A549 (cell line): ENCODE measurements around the gene ACP5. TPM values are rescaled to one million over a fixed set of nuclear protein-coding genes. Genes with fewer than 3 reads are reported as not detected.

ENCODE experiments used
- ATAC-seq, 2 experiments: fragments of 200-7000 bp in 1 of 2; fragments of >200 bp in 1 of 2; cut with Nextera tagmentation in 1 of 2; cut with Tn5 transposase in 1 of 2; 3 replicates each; pipeline versions ENCODE4 v1.8.0 to v1.9.1; 2018 to 2020; ENCODE audit warnings: mild to moderate bottlenecking in 1 of 2, moderate library complexity in 1 of 2
- CTCF ChIA-PET: fragments of 300-600 bp; sonication (Branson Sonifier 250); formaldehyde crosslinking; extraction: SDS; loops from one replicate; lab custom pipeline; 2021; ENCODE audit warnings: antibody characterized with exemption, inconsistent platforms; lab: Yijun Ruan, JAX
- POLR2A ChIA-PET: fragments of 350-600 bp; formaldehyde crosslinking; extraction: SDS; loops from one replicate; lab custom pipeline; 2021; ENCODE audit warnings: antibody characterized with exemption, inconsistent platforms; lab: Yijun Ruan, JAX
- DNase-seq, 2 experiments: peaks; one replicate each; pipeline versions ENCODE4 v3.0.0 to v3.0.0-alpha.2; 2011 to 2016; ENCODE audit warnings: low read depth in 1 of 2, low spot score in 1 of 2
- FAIRE-seq: peaks from 2 replicates; lab custom pipeline; 2011; peaks lifted over from hg19 to GRCh38; lab: Jason Lieb, UNC
- H3K27ac ChIP-seq, 2 experiments: fragments of >200 bp; sonication (Bioruptor Twin); formaldehyde crosslinking; 3 replicates each; pipeline ENCODE4 v1.5.1; 2016 to 2017
- H3K4me1 ChIP-seq: fragments of >200 bp; sonication (Bioruptor Twin); formaldehyde crosslinking; 3 replicates; pipeline ENCODE4 v1.6.1; 2016
- H3K4me2 ChIP-seq: fragments of >200 bp; sonication (Bioruptor Twin); formaldehyde crosslinking; 3 replicates; pipeline ENCODE4 v1.6.1; 2016
- H3K4me3 ChIP-seq: fragments of >200 bp; sonication (Bioruptor Twin); formaldehyde crosslinking; 3 replicates; pipeline ENCODE4 v1.5.1; 2016
- H3K9me3 ChIP-seq: fragments of >200 bp; sonication (Bioruptor Twin); formaldehyde crosslinking; 3 replicates; pipeline ENCODE4 v1.6.1; 2016
- ATOH8 ChIP-seq: fragments of 250-450 bp; sonication (Bioruptor Pico); IDR thresholded peaks from 2 replicates; pipeline ENCODE4 v1.5.0; 2020; ENCODE audit warnings: low read depth, mild to moderate bottlenecking, moderate library complexity
- BCL3 ChIP-seq: fragments of >200 bp; sonication (Bioruptor Twin); formaldehyde crosslinking; IDR thresholded peaks from 3 replicates; pipeline ENCODE4 v1.6.1; 2016
- BHLHE40 ChIP-seq: IDR thresholded peaks from 2 replicates; pipeline ENCODE4 v1.6.1; 2012; ENCODE audit warnings: low read depth, low read length, inconsistent platforms
- CBX8 ChIP-seq: fragments of 200-600 bp; sonication (generic); IDR thresholded peaks from 2 replicates; pipeline ENCODE4 v1.6.1; 2016
- CHD2 ChIP-seq: fragments of 150-350 bp; IDR thresholded peaks from 2 replicates; pipeline ENCODE4 v1.6.1; 2014; ENCODE audit warnings: low read length; ENCODE audit not compliant: partially characterized antibody
- E2F6 ChIP-seq: IDR thresholded peaks from 2 replicates; pipeline ENCODE4 v1.6.1; 2012; ENCODE audit warnings: low read depth, borderline replicate concordance
- EHF ChIP-seq: fragments of 250-450 bp; sonication (Bioruptor Pico); IDR thresholded peaks from 2 replicates; pipeline ENCODE4 v1.5.0; 2020; ENCODE audit warnings: mild to moderate bottlenecking
- EHMT2 ChIP-seq: fragments of 200-600 bp; sonication (generic); IDR thresholded peaks from 2 replicates; pipeline ENCODE4 v1.6.1; 2016; ENCODE audit warnings: antibody characterized with exemption, low read depth, mild to moderate bottlenecking, moderate library complexity
- FOSL2 ChIP-seq, 2 experiments: fragments of 450-650 bp in 1 of 2; fragments of >200 bp in 1 of 2; sonication (Bioruptor Twin) in 1 of 2; formaldehyde crosslinking; IDR thresholded peaks; 2 replicates each; pipeline versions ENCODE4 v1.5.0 to v1.6.1; 2016 to 2020; ENCODE audit warnings: mild to moderate bottlenecking in 1 of 2, moderate library complexity in 1 of 2
- GATA3 ChIP-seq: IDR thresholded peaks from 2 replicates; pipeline ENCODE4 v1.6.1; 2012; ENCODE audit warnings: borderline replicate concordance
- HDAC2 ChIP-seq: fragments of 200-600 bp; sonication (generic); IDR thresholded peaks from 2 replicates; pipeline ENCODE4 v1.6.1; 2016
- HEYL ChIP-seq: fragments of 250-450 bp; sonication (Bioruptor Pico); IDR thresholded peaks from 2 replicates; pipeline ENCODE4 v1.8.0; 2021; ENCODE audit warnings: mild to moderate bottlenecking, moderate library complexity
- HMGXB4 ChIP-seq: fragments of 250-450 bp; sonication (Bioruptor Pico); IDR thresholded peaks from 2 replicates; pipeline ENCODE4 v1.5.0; 2021; ENCODE audit warnings: mild to moderate bottlenecking, moderate library complexity, borderline replicate concordance
- JUN ChIP-seq, 2 experiments: fragments of >200 bp; sonication (Bioruptor Twin); formaldehyde crosslinking; IDR thresholded peaks; 2 replicates in 1 of 2; 3 replicates in 1 of 2; pipeline ENCODE4 v1.6.1; 2016 to 2017
- KDM1A ChIP-seq: fragments of 200-600 bp; sonication (generic); IDR thresholded peaks from 2 replicates; pipeline ENCODE4 v1.6.1; 2016; ENCODE audit warnings: low read depth, mild to moderate bottlenecking
- MAX ChIP-seq: IDR thresholded peaks from 2 replicates; pipeline ENCODE4 v1.6.1; 2012
- NR3C1 ChIP-seq: fragments of >200 bp; sonication (Bioruptor Twin); formaldehyde crosslinking; IDR thresholded peaks from 3 replicates; pipeline ENCODE4 v1.6.1; 2017
- POLR2AphosphoS2 ChIP-seq: conservative IDR thresholded peaks from 2 replicates; pipeline ENCODE4 v1.6.1; 2012; ENCODE audit warnings: low read length, improper control_type of control experiment, inconsistent platforms
- RAD21 ChIP-seq, 2 experiments: fragments of >200 bp in 1 of 2; sonication (Bioruptor Twin) in 1 of 2; formaldehyde crosslinking in 1 of 2; IDR thresholded peaks in 1 of 2; conservative IDR thresholded peaks in 1 of 2; 2 replicates in 1 of 2; 3 replicates in 1 of 2; pipeline ENCODE4 v1.6.1; 2012 to 2018; ENCODE audit warnings: inconsistent platforms in 1 of 2
- RFX5 ChIP-seq: fragments of 450-650 bp; IDR thresholded peaks from 2 replicates; pipeline ENCODE4 v1.7.1; 2014; ENCODE audit warnings: antibody characterized with exemption, mild to moderate bottlenecking, moderate library complexity
- SMC3 ChIP-seq: fragments of >200 bp; sonication (Bioruptor Twin); formaldehyde crosslinking; IDR thresholded peaks from 3 replicates; pipeline ENCODE4 v1.6.1; 2018; ENCODE audit warnings: inconsistent platforms
- SREBF2 ChIP-seq: fragments of 450-650 bp; IDR thresholded peaks from 2 replicates; pipeline ENCODE4 v1.6.1; 2014; ENCODE audit warnings: mild to moderate bottlenecking, moderate library complexity
- TFCP2L1 ChIP-seq: fragments of 250-450 bp; sonication (Bioruptor Pico); IDR thresholded peaks from 2 replicates; pipeline ENCODE4 v1.5.0; 2021; ENCODE audit warnings: mild to moderate bottlenecking
- USF2 ChIP-seq: fragments of 450-650 bp; IDR thresholded peaks from 2 replicates; pipeline ENCODE4 v1.6.1; 2014; ENCODE audit warnings: antibody characterized with exemption
- ZC3H11A ChIP-seq: fragments of 450-650 bp; IDR thresholded peaks from 2 replicates; pipeline ENCODE4 v1.6.1; 2014; ENCODE audit warnings: antibody characterized with exemption, mild to moderate bottlenecking
- ZNF302 ChIP-seq: fragments of 250-450 bp; sonication (Bioruptor Pico); IDR thresholded peaks from 2 replicates; pipeline ENCODE4 v1.9.0; 2021; ENCODE audit warnings: inconsistent platforms, mild to moderate bottlenecking, moderate library complexity
- ZSCAN20 ChIP-seq: fragments of 250-450 bp; sonication (Bioruptor Pico); IDR thresholded peaks from 2 replicates; pipeline ENCODE4 v1.8.0; 2022; ENCODE audit warnings: mild to moderate bottlenecking, moderate library complexity
- WGBS: methylation state at CpG from one replicate; pipeline ENCODE4 v1.1.6; 2017; ENCODE audit errors: missing lambda C conversion rate; 5-methylcytosine and 5-hydroxymethylcytosine counted together
- polyA plus RNA-seq, 4 experiments: library from polyadenylated mRNA; depleted of rRNA in 3 of 4; stranded (reverse); fragments of >200 nt; fragmentation: RNase III in 1 of 4; extraction: RNeasy Plus Mini Kit Qiagen cat#74134 plus additional on column Dnase treatment in 1 of 4; gene quantifications; 2 replicates in 3 of 4; 3 replicates in 1 of 4; pipeline ENCODE4 v1.2.3, GENCODE V29; 2011 to 2017

ACP5 gene
- polyA plus RNA-seq, 2 of the 4 experiments (the other 2 are of a cell fraction), result 0.05 TPM; not detected in 1

- WGBS, result 100% methylated on average over 1 of the region's 1 CpG
- Histone ChIP-seq H3K4me3 (no peak overlapping the region), H3K27ac (no peak overlapping the region), H3K4me1 (peaks cover 26% of the 10 kb centered on the region), H3K9me3 (no peaks in the 10 kb centered on the region), H3K4me2 (no peak overlapping the region)
- DNase-seq (no peak), FAIRE-seq (no peak), ATAC-seq (no peak)
- POLR2A ChIA-PET, result no interaction called here
- CTCF ChIA-PET, result interaction anchor here (1.1 to 2.5 kb wide), 2 partner anchors 24 to 151 kb away, joined by 3 to 11 read pairs; partner anchors contain the start of gene ELOF1
- no peak for TF ChIP-seq BCL3
- TF ChIP-seq CBX8, result no peak
- no peak for TF ChIP-seq SREBF2
- no peak for TF ChIP-seq HEYL
- TF ChIP-seq HMGXB4 (CRISPR knock-in tag), result no peak
- TF ChIP-seq POLR2AphosphoS2, result no peak
- TF ChIP-seq EHMT2, result no peak
- no peak for TF ChIP-seq NR3C1
- TF ChIP-seq ZNF302 (CRISPR knock-in tag), result no peak
- TF ChIP-seq KDM1A, result no peak
- no peak for TF ChIP-seq ZSCAN20
- TF ChIP-seq RAD21 (conservative IDR thresholded peaks at IDR 0.05 in 1 of 2, IDR thresholded peaks at IDR 0.05 in 1 of 2), result no peak
These were observed 42.9 kb downstream of the ACP5 start for GRCh38 chr19:11534538-11534937.

GRCh38 chr19:11530432-11530831 is 47.0 kb downstream of the ACP5 start:
- peak overlapping the region in 1 of 2 experiments; percentile 50; a peak in 2 of 6 replicates for H3K27ac ChIP-seq
- no peak for FAIRE-seq

More at GRCh38 chr19:11530432-11530831, 47.0 kb downstream of the ACP5 start:
- ChIA-PET CTCF (interaction anchor here (0.9 kb wide), 1 partner anchor 8 kb away, joined by 4 read pairs; the partner anchor contains the start of gene CNN1), POLR2A (no interaction called here)
- Histone ChIP-seq H3K9me3 (no peaks in the 10 kb centered on the region), H3K4me1 (peaks cover 24% of the 10 kb centered on the region), H3K4me2 (no peak overlapping the region), H3K4me3 (no peak overlapping the region)
- peak in 1 of 2 experiments; percentile 18; a peak in 3 of 6 replicates for ATAC-seq
- TF ChIP-seq ATOH8 (no peak), CHD2 (no peak), SMC3 (no peak), TFCP2L1 (CRISPR knock-in tag) (no peak), E2F6 (peak; percentile 48; the same call in 1 of the 2 replicates), EHF (no peak), SREBF2 (no peak), ZC3H11A (no peak), RFX5 (no peak), RAD21 (conservative IDR thresholded peaks at IDR 0.05 in 1 of 2, IDR thresholded peaks at IDR 0.05 in 1 of 2) (0 out of 5 replicates have a peak, but pooled peaks of 1 of the 2 experiments have one; percentile 6), FOSL2 (IDR thresholded peaks at IDR 0.05) (no peak), FOSL2 (CRISPR knock-in tag; IDR thresholded peaks at IDR 0.05) (no peak), USF2 (peak; percentile 58), GATA3 (no peak), BHLHE40 (peak; percentile 65), MAX (peak; percentile 91), JUN (IDR thresholded peaks at IDR 0.05) (no peak), HDAC2 (no peak)
- DNase-seq, result peak; percentile 56 to 89
- WGBS, result 47% methylated on average over 9 of the region's 9 CpGs
